ENCODE measurements around the gene ABCA12.

Gene ABCA12

DNA sequence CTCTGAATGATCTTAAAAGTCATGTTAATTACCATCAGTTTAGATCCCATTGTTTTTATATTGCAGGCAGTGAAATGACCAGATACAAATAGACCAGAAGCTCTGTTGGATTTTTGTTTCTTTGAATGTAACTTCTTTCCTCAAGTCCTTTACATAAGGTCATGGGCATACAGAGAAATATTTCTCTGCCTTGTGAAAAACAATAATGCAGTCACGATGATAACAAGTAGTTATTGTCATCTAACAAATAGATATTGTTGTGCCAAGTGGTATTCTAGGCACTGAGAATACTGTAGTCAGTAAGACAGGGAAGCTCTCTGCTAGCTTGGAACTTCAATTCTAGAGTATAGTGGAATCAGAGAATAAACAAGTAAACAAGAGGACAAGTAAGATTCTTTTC lies 234.2 kb downstream of the ABCA12 start:
- no peak for DNase-seq (ENCODE audit: low read depth)
- no peak overlapping the region for H3K4me3 ChIP-seq (ENCODE audit: low read depth, low read length)
- no peak for TF ChIP-seq CTCF (IDR thresholded peaks at IDR 0.05; ENCODE audit: low read depth, low read length, missing control alignments)
- in situ Hi-C loops (cut with HindIII; ENCODE audit: low sequenced_read_pairs) = no loop called here

- no peak for TF ChIP-seq CTCF (IDR thresholded peaks at IDR 0.05; ENCODE audit: low read depth, low read length, missing control alignments)
- in situ Hi-C loops (cut with HindIII; ENCODE audit: low sequenced_read_pairs) = no loop called here
- no peak for DNase-seq (ENCODE audit: low read depth)
- H3K4me3 ChIP-seq (ENCODE audit: low read depth, low read length) = no peak overlapping the region
These were observed 236.1 kb downstream of the ABCA12 start for GRCh38 chr2:214902286-214902685.

- in situ Hi-C loops (cut with HindIII; ENCODE audit: low sequenced_read_pairs) = no loop called here
- no peak for TF ChIP-seq CTCF (IDR thresholded peaks at IDR 0.05; ENCODE audit: low read depth, low read length, missing control alignments)
- no peak overlapping the region for H3K4me3 ChIP-seq (ENCODE audit: low read depth, low read length)
- no peak for DNase-seq (ENCODE audit: low read depth)
These were observed 238.7 kb downstream of the ABCA12 start for GRCh38 chr2:214899751-214900150.

- in situ Hi-C loops (cut with HindIII; ENCODE audit: low sequenced_read_pairs) = no loop called here
- DNase-seq (ENCODE audit: low read depth) = no peak
- TF ChIP-seq CTCF (IDR thresholded peaks at IDR 0.05; ENCODE audit: low read depth, low read length, missing control alignments) = no peak
- H3K4me3 ChIP-seq (ENCODE audit: low read depth, low read length) = no peak overlapping the region
These were observed 242.2 kb downstream of the ABCA12 start for GRCh38 chr2:214896274-214896673.

GRCh38 chr2:214895469-214895868 lies 243.0 kb downstream of the ABCA12 start:
- no peak overlapping the region for H3K4me3 ChIP-seq (ENCODE audit: low read depth, low read length)
- no peak for DNase-seq (ENCODE audit: low read depth)
- in situ Hi-C loops (cut with HindIII; ENCODE audit: low sequenced_read_pairs) = no loop called here
- no peak for TF ChIP-seq CTCF (IDR thresholded peaks at IDR 0.05; ENCODE audit: low read depth, low read length, missing control alignments)

DNA sequence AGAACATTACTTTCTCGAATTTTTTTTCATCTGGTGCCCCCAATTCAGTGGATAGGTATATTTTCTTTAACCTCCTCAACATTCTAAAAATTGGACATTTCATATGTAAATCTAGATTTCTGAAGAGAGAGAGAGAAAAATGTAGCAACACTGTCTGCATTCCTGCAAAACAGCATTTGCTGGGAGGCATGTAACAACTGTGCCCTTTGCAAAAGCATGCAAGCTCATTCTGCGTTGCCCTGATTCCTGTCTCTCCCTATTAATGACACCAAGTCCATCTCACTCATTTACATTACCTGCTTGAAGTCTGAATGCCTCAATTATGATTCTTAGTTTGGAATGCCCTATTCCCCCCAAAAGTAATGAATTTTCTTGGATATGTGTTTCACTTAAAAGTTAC lies 249.1 kb downstream of the ABCA12 start:
- no peak overlapping the region for H3K4me3 ChIP-seq (ENCODE audit: low read depth, low read length)
- DNase-seq (ENCODE audit: low read depth) = no peak
- no peak for TF ChIP-seq CTCF (IDR thresholded peaks at IDR 0.05; ENCODE audit: low read depth, low read length, missing control alignments)
- in situ Hi-C loops (cut with HindIII; ENCODE audit: low sequenced_read_pairs) = no loop called here

DNA sequence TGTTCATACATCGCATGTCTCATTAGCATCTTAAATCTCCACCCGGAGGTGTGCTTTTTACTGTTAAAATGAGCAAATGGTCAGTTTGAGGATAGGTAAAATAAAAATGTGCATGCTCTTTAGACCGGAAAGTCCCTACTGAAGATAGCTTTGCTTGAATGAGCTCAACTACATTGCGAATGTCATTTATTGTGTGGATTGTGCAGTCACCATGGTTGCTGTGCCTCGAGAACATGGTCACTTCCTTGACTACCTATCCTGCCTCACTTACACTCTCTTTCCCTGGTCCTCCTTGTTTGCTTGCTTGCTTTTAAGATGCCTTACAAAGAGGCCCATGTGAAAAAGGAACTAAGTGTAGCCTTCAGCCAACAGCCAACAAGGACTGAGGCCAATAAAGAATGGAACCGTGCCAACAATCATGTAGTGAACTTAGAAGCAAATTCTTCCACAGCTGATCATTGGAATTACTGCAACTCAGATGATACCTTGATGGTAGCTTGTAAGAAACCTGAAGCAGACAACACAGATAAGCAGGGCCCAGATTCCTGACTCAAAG lies 256.7 kb downstream of the ABCA12 start:
- in situ Hi-C loops (cut with HindIII; ENCODE audit: low sequenced_read_pairs) = no loop called here
- DNase-seq (ENCODE audit: low read depth) = peak; percentile 51
- H3K4me3 ChIP-seq (ENCODE audit: low read depth, low read length) = no peak overlapping the region
- TF ChIP-seq CTCF (IDR thresholded peaks at IDR 0.05; ENCODE audit: low read depth, low read length, missing control alignments) = no peak

Measured in astrocyte of the cerebellum (primary cell).